ENCODE measurements around the gene CLDN11.

Gene CLDN11

DNA sequence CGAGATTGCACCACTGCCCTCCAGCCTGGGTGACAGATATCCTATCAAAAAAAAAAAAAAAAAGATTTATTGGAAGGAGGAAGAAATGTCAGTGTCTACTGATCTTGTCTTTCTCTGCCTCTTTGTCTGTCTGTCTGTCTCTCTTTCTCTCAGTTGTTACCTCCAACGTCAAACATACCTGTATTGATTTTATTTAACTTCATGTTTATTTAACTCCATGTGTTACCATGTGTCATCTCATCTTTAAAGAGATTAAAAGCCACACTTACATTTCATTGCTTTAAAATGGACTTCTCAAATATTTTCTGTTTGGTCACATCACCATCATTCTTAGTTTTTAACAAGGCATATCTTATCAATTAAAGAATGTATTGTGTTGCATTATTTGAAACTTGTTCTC lies 9.4 kb downstream of the CLDN11 start:
- DNase-seq: no peak

DNA sequence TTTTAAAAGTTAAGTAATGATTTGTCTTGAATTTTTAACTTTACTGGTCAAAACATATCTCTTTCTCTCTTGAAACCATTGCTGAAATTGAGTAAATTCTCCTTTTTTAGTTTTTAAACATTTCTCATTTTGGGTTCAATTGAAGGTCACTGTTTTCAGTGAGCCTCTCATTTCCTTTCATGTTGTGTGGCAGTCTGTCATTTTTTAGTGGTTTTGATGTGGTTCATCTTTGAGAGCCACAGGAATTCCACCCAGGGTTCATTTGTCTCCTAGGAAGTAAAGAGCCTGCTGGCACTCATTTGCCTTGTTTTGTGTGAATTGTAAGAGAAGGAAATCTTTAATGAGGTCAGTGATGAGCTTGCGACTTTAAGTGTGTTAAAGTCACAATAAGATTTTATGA lies 10.4 kb downstream of the CLDN11 start:
- DNase-seq: no peak

DNA sequence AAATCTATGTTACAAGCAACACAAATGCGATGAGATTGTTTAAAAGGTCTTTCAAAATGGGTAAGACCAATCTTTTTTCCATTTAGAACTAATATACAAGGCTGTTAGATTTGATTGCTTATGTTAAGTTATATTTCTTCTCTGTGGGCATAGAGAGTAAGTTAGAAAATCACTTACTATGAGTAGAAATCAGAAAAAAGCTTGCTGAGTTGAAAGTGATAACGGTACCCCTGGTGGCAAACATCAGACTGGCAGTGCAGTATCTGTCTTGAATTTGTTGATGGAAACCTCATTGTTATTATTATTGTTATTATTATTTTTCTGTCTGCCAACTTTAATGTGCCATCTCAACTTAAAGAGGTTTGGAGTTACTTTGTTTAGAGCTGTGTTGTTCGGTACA lies 12.4 kb downstream of the CLDN11 start:
- no peak for DNase-seq

- no peak for DNase-seq
These were observed 13.7 kb downstream of the CLDN11 start for GRCh38 chr3:170432416-170432815.

DNA sequence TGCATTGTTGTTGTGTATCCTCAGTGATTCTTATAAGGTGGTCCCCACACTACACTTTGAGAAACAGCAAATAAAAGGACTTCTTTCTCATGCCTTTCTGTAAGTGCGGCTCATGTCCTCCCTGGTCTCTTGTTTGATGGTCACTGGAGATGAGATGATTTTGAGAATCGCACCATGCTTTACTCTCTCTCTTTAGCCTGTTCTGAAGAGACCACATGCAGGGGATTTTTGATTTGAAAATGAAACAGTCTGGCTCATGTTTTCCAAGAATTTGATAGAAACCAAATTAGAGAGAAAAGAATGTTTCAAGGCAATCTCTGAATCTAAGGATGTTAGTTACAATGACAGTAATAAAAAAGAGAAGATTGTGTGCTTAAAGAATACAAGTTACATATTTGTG lies 18.0 kb downstream of the CLDN11 start:
- no peak for DNase-seq

DNA sequence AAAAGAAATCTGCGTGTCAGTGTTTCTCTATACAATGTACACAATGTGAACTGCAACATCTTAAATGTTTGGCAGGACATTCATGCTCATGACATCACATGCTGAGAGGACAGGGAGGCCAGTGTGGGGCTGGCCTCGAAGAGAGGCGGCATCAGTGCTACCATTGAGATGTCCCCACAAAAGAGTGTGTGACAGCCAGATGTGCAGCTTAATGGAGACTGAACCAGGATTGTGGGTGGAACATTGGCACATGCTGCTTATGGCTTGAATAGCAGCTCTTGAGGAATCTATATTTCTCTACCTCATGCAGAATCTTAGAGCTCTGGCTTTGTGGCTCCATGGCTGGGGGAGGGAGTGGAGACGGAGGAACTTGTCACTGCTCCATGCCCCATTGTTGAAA lies 18.5 kb downstream of the CLDN11 start:
- no peak for DNase-seq

DNA sequence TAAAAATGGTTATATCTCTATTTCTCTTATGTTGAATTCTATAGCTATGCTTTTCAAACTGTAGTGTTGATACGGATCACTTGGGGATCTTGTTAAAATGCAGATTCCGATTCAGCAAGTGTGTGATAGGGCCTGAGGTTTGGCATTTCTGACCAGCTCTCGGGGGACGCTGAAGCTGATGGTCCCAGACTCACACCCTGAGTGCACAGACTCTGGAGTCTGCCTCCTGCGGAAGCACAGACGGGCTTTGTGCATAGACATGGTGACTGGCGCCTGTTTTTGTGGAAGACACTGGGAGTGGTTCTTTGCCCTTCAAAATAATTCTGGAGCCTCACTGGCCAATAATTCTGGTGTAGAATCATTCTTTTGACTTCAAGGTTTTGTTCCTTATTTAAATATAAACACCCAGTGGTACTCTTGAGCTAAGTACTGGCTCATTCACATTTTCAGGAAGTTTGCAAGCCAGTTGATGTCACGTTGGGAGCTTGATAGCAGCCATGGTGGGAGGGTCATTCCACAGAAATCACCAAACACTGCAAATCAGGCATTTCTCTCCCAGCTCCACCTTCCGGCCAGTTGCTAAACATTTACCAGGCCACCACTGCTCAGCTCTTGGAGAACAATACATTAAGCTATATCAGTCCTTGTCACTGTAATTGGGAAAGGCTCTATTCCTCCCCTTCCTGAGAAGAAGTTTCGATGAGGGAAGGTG lies 19.2 kb downstream of the CLDN11 start:
- DNase-seq: no peak

- no peak for DNase-seq
These were observed 20.2 kb downstream of the CLDN11 start for GRCh38 chr3:170438836-170439235.

GRCh38 chr3:170440344-170440743 lies 21.7 kb downstream of the CLDN11 start:
- no peak for DNase-seq

GRCh38 chr3:170441412-170441811 lies 22.7 kb downstream of the CLDN11 start:
- DNase-seq: no peak

DNA sequence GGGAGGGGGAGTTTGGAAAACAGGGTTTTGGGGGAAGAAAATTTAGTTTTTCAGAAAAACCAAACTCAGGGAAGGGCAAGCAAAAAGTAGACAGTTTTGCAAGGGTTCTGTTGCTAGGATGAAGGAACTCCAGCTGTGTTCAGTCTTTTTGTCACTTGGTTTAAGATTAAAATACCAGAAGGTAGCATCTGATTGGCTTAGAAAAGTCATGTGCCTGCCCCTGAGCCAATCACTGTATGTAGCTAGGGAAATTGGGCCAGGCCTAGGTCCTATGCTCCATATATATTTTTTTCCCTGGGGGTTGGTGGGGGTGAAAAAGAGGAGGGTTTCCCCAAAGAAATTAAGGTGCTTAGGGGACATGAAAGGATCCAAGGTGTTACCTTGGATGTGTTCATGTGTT lies 24.3 kb downstream of the CLDN11 start:
- DNase-seq: no peak

DNA sequence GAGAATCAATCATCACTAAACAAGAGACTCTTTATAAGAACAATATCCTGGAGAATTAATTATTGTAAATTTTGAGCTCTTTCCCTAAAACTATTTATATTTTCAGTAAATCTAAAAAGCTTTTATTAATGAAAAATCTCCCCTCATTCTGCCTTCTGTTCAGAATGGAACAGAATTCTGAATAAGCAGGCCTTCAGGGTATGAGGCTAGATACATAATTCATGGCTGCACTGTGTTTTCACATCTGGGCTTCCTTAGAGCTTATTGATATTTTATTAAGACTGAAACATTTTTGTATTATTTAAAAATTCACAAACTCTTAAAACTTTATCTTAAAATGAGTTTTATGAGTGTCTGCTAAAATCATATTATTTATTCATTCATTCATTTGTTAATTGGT lies 24.8 kb downstream of the CLDN11 start:
- no peak for DNase-seq

DNA sequence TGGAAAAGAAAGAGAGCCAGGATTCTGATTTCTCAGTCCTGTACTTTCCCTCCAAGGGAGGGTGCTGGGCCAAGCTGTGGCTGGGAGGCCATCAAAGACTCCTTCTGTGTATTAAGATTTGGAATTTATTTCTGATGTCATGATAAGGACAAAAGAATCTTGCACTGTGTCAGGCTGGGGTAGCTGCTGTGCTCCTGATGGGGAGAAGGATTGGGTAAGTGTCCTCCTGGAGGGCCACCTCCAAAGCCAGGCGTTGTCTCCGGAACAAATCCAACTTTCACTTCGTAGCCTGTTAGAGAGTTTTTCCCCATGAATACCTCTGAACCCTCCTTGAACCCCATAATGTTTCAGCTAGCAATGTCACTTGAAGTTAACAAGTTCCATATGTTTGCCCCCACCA lies 29.9 kb downstream of the CLDN11 start:
- no peak for DNase-seq

- DNase-seq: no peak
These were observed 31.4 kb downstream of the CLDN11 start for GRCh38 chr3:170450039-170450438.

DNA sequence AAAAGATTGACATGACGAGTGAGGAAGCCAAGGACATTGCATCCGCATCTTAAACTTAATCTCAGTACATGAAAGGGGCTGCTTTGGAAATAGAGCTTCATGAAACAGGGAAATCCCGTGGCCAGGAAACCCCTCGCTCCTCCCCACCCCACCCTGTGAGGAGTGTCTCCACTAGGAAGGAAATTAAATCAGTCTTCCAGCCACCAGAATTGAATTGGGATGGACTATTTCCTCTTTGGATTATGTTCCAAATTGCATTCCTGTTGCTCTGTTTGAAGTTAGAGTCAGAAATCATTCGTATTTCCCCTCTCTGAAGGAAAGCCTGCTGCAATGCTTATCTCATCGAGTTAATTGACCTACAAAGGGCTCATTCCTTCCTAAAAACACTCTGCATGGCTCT lies 35.8 kb downstream of the CLDN11 start:
- no peak for DNase-seq

DNA sequence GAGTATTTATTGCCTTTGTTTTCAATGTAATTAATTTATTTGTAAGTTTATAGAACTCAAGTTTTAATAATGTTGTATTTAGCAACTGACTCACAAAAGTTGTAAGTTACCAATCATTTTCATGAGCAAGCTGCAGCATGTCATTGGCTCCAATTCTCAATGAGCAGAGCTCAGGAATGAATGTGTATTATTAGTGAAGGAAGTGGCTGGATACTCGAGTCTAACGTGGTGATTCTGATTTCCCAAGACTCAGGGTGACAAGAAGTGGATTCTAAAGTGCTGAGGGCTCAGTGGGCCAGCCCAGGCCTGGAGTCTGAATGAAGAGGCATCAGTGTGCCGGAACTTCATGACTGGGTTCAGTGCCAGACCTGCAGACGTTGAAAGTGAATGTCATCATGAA lies 39.6 kb downstream of the CLDN11 start:
- DNase-seq: no peak

GRCh38 chr3:170463011-170463410 lies 44.3 kb downstream of the CLDN11 start:
- no peak for DNase-seq

DNA sequence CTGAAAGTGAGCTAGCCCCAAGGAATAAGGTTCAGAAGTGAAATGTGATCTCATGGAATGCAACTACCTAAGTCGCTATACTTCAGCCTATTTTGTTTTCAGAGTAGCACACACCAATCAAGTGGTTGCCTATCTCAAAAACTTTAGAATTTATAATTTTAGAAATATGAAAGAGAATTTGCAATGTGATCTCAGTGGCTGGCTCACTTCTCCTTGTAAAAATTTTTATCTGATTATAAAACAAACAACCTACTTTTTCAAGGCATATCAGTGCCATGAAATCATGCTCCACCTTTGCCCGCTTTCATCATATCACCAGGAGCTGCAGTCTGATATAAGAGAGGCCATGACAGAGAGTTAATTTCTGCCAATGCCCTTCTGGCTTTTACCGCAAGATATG lies 47.3 kb downstream of the CLDN11 start:
- no peak for DNase-seq

GRCh38 chr3:170467007-170467406 lies 48.3 kb downstream of the CLDN11 start:
- peak; percentile 86 for DNase-seq

- no peak for DNase-seq
These were observed 49.0 kb downstream of the CLDN11 start for GRCh38 chr3:170467571-170468147.

DNA sequence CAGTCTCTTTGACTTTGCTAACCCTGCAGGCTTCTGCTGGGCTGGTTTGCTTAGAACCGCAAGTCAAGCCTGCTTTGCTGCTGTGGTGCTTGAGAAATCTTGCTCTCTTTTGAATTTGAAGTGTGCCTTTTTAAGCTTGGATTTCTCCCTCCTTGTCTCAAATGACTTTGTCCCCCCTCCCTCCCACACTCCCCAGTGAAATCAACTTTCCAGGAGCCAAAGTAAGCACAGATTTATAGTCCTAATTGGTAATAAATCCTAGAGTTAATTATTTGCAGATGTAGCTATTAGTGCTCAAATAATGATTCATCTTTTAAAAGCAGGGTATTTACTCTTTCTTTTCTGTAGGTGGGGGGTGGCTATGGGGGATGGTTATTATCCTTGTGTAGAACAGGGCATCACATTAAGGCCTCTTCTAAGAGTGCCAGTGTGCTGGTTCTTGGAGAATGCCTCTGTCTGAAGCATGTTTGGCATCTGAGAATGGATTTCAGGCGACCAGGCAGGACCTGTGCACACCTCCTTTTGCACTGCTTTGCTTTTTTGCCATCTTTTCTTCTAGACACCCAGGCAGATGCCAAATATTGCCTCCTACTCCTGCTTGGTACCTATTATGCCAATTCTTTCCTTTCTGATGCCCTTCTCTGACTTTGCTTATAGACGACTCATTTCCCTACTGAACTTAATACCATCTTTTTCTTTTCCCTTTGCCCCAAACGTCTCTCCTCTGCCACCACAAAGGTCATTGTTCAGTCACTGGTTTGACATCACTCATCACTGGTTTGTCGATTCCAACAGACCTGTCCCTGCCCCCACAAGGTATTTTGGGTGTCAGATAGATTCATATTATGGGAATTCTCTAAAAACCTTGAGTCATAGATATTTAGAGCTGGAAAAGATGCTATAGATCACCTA lies 50.7 kb downstream of the CLDN11 start:
- DNase-seq: no peak

DNA sequence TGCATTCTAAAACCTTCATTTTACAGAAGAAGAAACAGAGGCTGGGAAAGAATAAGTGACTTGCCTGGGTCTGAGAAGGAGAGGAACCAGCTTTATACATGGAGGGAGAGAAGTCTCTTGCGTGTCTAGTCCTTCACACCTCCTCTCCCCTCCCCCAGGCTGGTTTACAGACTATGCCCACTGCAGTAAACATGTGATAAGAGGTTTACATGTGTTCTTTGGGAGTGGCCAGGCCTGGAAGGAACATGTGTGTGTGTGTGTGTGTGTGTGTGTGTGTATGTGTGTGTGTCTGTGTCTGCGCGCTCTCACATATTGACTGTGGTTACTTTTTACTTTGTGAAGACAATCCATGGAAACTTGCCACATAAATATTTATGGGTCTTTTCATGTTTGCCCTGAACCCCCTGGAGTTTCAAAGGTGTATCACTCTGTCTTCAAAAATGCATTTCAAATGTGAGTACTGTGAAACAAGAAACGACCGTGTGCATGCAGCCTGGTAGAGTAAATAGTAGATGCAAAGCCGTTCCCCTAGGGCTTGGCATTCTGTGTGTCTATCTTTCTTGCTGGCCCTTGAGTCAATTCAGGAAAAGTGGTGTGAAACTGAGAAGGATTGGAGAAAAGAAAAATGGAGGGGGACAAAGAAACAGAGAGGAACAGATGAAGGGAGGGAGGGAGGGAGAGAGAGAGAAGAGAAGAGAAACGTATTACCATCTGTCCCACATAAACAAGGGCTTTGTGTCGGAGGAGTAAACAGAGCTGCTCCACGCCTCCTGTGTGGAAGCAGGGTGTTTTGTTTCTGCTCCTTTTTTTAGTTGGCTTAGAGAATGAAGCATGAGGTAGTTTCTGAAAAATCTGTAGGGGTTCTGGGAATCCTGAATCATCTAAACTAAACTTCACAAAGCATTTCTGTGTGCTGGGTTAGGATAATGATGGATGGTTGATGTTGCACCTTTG lies 51.7 kb downstream of the CLDN11 start:
- DNase-seq: peak; percentile 35

DNA sequence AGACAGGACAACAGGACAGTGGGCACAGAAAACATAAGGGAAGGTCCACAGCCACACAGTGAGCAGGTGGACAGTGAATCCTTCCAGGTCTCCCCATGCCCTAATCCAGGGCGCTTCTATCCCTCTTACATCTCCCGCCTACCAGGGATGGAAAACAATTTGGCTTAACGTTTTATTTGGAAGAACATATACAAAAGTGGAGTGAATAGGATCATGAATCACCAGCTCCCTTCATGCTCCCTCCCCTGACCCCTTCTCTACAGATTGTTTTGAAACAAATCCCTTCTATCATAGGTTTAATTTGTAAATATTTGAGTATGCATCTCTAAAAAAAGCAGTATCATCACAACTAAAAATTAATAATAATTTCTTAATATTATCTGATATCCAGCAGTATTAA lies 52.5 kb downstream of the CLDN11 start:
- DNase-seq: no peak
